Thymus (tissue), 11 donors: Measurements from ENCODE around the gene SNX24. TPM values are rescaled to one million over a fixed set of nuclear protein-coding genes. Genes with fewer than 3 reads are reported as not detected.
A peak's percentile ranks its signal among the peaks of the same experiment; 100 is the strongest.

Source experiments
- DNase-seq, 9 donors: peaks; one replicate each; pipeline ENCODE4 v3.0.0-alpha.2; 2013; ENCODE audit warnings: low spot score in 9 of 9, low read depth in 6 of 9, missing footprints in 1 of 9
- H3K27ac ChIP-seq, 2 donors: one replicate each; pipeline ENCODE4 v1.5.1; 2013; ENCODE audit warnings: control low read depth in 1 of 2, low read depth in 1 of 2, low read length in 1 of 2, mild to moderate bottlenecking in 1 of 2, moderate library complexity in 1 of 2
- H3K27me3 ChIP-seq, 2 donors: one replicate each; pipeline ENCODE4 v1.5.1; 2013; ENCODE audit warnings: low read length in 1 of 2; ENCODE audit not compliant: control insufficient read depth in 2 of 2, insufficient read depth in 1 of 2
- H3K36me3 ChIP-seq, 2 donors: one replicate each; pipeline ENCODE4 v1.5.1; 2013; ENCODE audit warnings: low read length in 1 of 2, mild to moderate bottlenecking in 1 of 2, moderate library complexity in 1 of 2; ENCODE audit not compliant: control insufficient read depth in 2 of 2, insufficient read depth in 2 of 2
- H3K4me1 ChIP-seq, 2 donors: one replicate each; pipeline ENCODE4 v1.5.1; 2013; ENCODE audit warnings: low read length in 2 of 2; ENCODE audit not compliant: control insufficient read depth in 2 of 2, insufficient read depth in 2 of 2
- H3K4me3 ChIP-seq, 2 donors: one replicate each; pipeline ENCODE4 v1.5.1; 2013; ENCODE audit warnings: low read length in 2 of 2, control low read depth in 1 of 2, mild to moderate bottlenecking in 1 of 2
- H3K9me3 ChIP-seq, 2 donors: one replicate each; pipeline ENCODE4 v1.5.1; 2013; ENCODE audit warnings: low read length in 1 of 2, mild to moderate bottlenecking in 1 of 2; ENCODE audit not compliant: control insufficient read depth in 2 of 2, insufficient read depth in 1 of 2
- WGBS: extraction: QIAGEN DNeasy Blood & Tissue Kit; methylation state at CpG from one replicate; pipeline ENCODE4 v1.1.7; 2013; 5-methylcytosine and 5-hydroxymethylcytosine counted together
- polyA plus RNA-seq: library from polyadenylated mRNA; stranded (reverse); fragments of 200-250 nt; gene quantifications from one replicate; pipeline ENCODE4 v1.2.3, GENCODE V29; 2013
- total RNA-seq: library from RNA; stranded (reverse); fragments of 120-200 nt; gene quantifications from one replicate; pipeline ENCODE4 v1.2.4, GENCODE V29; 2013
- donor health status: healthy.

The SNX24 gene
- total and polyA plus RNA-seq, 2 donors, result 3.3 to 11.1 TPM

GRCh38 chr5:122880170-122880689, 34.8 kb downstream of the SNX24 start:
- 95% methylated on average over 4 of the region's 4 CpGs for WGBS
- H3K36me3 ChIP-seq, result no peaks in the 10 kb centered on the region
- H3K27ac ChIP-seq, result no peak overlapping the region
- H3K9me3 ChIP-seq, result no peaks in the 10 kb centered on the region
- no peaks in the 10 kb centered on the region for H3K27me3 ChIP-seq
- DNase-seq, result no peak
- H3K4me3 ChIP-seq, result no peak overlapping the region
- H3K4me1 ChIP-seq, result no peaks in the 10 kb centered on the region

DNA sequence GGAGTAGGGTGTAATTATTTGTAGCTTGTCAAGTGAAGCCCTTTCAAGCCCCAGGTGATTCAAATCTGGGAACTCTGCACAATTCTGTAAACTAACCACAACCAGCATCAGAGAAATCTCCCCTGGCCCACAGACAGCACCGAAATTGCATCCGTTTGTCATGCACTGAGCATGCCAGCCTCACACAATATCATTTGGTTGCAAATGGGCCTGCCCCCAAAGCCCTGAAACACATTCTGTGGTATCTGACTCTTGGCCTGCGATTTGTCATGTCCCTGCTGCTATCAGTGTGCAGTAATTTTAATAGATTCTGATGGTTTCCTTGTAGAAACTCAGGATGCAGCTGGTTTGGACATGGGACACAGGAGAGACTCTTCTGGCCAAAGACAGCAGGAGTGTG, 35.3 kb downstream of the SNX24 start:
- Histone ChIP-seq H3K36me3 (no peaks in the 10 kb centered on the region), H3K9me3 (no peaks in the 10 kb centered on the region), H3K4me1 (no peaks in the 10 kb centered on the region), H3K27ac (no peak overlapping the region), H3K27me3 (no peaks in the 10 kb centered on the region), H3K4me3 (no peak overlapping the region)
- WGBS, result 90% methylated on average over 3 of the region's 3 CpGs
- DNase-seq, result no peak

DNA sequence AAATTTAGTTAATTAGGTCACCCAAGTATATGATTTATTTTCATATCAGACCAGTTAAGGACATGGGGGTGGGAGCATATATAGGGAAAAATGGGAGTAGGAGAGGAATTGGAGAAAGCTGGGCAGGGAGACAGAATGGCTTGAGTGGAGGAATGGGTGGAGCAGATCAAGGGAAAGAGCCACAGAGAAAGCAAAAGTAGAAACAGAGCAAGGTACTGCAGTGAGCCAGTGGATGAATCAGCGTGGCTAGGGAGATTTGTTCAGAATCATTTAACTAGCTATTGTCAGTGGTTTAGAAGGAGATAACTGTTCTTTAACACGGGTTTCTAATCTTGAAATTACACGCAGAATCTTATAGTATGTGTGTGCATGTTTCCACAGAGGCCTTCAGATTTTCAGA, 37.4 kb downstream of the SNX24 start:
- WGBS, result 93% methylated on average over 3 of the region's 3 CpGs
- Histone ChIP-seq H3K4me1 (no peaks in the 10 kb centered on the region), H3K36me3 (no peaks in the 10 kb centered on the region), H3K27me3 (no peaks in the 10 kb centered on the region), H3K27ac (no peak overlapping the region), H3K4me3 (no peak overlapping the region), H3K9me3 (no peaks in the 10 kb centered on the region)
- no peak for DNase-seq

GRCh38 chr5:122885045-122885517, 39.7 kb downstream of the SNX24 start:
- no peaks in the 10 kb centered on the region for H3K4me1 ChIP-seq
- no peak overlapping the region for H3K27ac ChIP-seq
- no peaks in the 10 kb centered on the region for H3K9me3 ChIP-seq
- no peak overlapping the region for H3K4me3 ChIP-seq
- no peaks in the 10 kb centered on the region for H3K36me3 ChIP-seq
- DNase-seq, result no peak
- 94% methylated on average over 1 of the region's 1 CpG for WGBS
- no peaks in the 10 kb centered on the region for H3K27me3 ChIP-seq

- no peaks in the 10 kb centered on the region for H3K4me1 ChIP-seq
- H3K9me3 ChIP-seq, result no peaks in the 10 kb centered on the region
- no peaks in the 10 kb centered on the region for H3K36me3 ChIP-seq
- H3K27me3 ChIP-seq, result no peaks in the 10 kb centered on the region
- WGBS, result 94% methylated on average over 6 of the region's 6 CpGs
- H3K4me3 ChIP-seq, result no peak overlapping the region
- DNase-seq, result no peak
- H3K27ac ChIP-seq, result no peak overlapping the region
Measured at GRCh38 chr5:122885891-122886290, 40.5 kb downstream of the SNX24 start.

DNA sequence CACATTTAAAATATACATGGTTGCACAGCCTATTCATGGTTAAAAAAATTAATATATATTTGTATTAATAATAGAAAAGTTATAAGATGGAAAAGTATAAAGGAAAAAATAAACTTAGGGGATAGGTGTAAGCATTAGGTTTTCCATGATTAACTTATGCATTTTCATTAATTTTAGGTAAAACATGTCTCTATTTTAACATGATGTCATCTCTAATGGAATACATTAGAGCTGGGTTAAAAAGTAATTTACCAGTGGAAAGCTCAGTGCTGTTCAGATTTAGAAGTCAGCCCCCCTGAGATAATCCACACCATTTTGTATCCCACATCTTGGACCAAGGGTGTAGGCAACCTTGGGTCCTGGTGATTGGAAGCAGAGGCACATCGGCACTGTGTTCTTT, 49.7 kb downstream of the SNX24 start:
- Histone ChIP-seq H3K27ac (no peak overlapping the region), H3K36me3 (no peaks in the 10 kb centered on the region), H3K9me3 (no peaks in the 10 kb centered on the region), H3K4me1 (no peaks in the 10 kb centered on the region), H3K4me3 (no peak overlapping the region), H3K27me3 (no peaks in the 10 kb centered on the region)
- DNase-seq, result no peak
- 100% methylated on average over 1 of the region's 1 CpG for WGBS

DNA sequence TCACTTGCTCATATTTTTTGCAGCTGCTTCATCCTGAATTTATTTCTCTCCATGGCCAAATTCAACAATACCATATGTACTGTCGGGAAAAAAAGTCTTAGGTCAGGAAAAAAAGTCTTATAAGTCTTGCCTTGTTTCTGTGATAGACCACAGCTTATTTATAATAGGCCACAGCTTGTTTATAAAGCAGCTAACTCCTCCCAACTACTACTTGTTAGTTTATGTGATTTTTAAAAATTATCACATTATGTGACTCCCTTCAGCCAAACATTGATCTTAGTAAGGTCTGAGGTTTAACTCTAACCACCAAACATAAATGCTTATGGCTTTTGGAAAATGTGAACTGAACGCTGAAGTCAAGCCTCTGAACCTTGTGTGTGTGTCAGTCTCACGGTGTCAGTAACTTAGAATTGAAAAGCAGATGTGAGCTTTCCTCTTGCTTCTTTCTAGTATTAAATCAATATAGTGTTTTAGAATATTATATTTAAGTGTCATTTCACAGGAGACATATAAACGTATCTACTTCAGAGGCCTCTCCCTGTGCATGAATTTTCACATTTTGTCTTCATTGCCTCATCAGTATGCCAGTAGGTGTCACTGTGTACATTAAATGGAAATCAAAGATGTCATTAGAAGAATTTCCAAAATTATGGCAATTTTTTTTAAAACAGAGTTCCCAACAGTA, 51.3 kb downstream of the SNX24 start:
- Histone ChIP-seq H3K36me3 (no peaks in the 10 kb centered on the region), H3K4me1 (no peaks in the 10 kb centered on the region), H3K4me3 (no peak overlapping the region), H3K27ac (no peak overlapping the region), H3K27me3 (no peaks in the 10 kb centered on the region), H3K9me3 (no peaks in the 10 kb centered on the region)
- 83% methylated on average over 4 of the region's 4 CpGs for WGBS
- peak in 1 of 9 donors; percentile 20 for DNase-seq

DNA sequence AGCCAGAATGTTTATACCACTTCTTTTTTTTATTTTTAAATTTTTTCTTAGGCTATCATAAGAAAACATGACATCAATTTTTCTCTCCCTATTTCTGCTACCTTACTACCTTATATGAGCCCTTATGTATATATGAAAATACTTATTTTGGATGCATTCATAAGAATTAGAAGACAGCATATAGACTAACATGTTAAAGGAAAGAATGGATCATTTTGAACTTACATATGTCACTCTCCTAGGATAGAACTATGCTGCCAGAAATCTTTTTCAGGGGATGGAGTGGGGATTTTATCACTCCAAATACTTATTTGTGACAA, 51.8 kb downstream of the SNX24 start:
- Histone ChIP-seq H3K27me3 (no peaks in the 10 kb centered on the region), H3K9me3 (no peaks in the 10 kb centered on the region), H3K36me3 (no peaks in the 10 kb centered on the region), H3K4me1 (no peaks in the 10 kb centered on the region), H3K4me3 (no peak overlapping the region), H3K27ac (no peak overlapping the region)
- DNase-seq, result no peak

DNA sequence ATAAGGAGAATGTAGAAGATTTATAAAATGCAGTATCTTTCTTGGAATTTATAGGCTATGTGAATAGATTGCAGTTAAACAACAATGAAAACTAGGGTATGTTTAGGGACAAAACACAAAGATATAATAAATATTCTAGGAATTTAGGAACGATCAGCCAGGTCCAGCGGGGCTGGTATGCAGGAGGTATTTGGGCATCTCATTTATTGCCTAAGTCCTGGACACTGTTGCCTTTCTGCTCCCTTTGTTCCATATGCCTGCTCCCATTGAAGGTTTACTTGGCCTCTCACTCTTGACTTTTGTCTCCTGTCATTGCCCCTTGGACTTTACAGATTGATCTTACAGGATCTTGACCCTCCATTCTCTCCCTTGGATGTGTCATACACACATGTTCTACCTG, 55.9 kb downstream of the SNX24 start:
- H3K27me3 ChIP-seq, result no peaks in the 10 kb centered on the region
- WGBS, result 98% methylated on average over 2 of the region's 2 CpGs
- no peak overlapping the region for H3K27ac ChIP-seq
- H3K4me1 ChIP-seq, result no peaks in the 10 kb centered on the region
- H3K36me3 ChIP-seq, result no peaks in the 10 kb centered on the region
- H3K4me3 ChIP-seq, result no peak overlapping the region
- H3K9me3 ChIP-seq, result no peaks in the 10 kb centered on the region
- no peak for DNase-seq
